Cerebellar cortex (tissue), 1 donor: Measurements from ENCODE around the gene CORO2B.

Experiments
- DNase-seq: peaks from one replicate; pipeline ENCODE4 v3.0.0-alpha.2; 2015; ENCODE audit warnings: low spot score

CORO2B gene

GRCh38 chr15:68774521-68775235 lies 195.9 kb downstream of the CORO2B start:
- no peak for DNase-seq

GRCh38 chr15:68775236-68775577 lies 196.4 kb downstream of the CORO2B start:
- no peak for DNase-seq

- DNase-seq, result no peak
Observed at GRCh38 chr15:68775671-68776476, 197.1 kb downstream of the CORO2B start.

DNA sequence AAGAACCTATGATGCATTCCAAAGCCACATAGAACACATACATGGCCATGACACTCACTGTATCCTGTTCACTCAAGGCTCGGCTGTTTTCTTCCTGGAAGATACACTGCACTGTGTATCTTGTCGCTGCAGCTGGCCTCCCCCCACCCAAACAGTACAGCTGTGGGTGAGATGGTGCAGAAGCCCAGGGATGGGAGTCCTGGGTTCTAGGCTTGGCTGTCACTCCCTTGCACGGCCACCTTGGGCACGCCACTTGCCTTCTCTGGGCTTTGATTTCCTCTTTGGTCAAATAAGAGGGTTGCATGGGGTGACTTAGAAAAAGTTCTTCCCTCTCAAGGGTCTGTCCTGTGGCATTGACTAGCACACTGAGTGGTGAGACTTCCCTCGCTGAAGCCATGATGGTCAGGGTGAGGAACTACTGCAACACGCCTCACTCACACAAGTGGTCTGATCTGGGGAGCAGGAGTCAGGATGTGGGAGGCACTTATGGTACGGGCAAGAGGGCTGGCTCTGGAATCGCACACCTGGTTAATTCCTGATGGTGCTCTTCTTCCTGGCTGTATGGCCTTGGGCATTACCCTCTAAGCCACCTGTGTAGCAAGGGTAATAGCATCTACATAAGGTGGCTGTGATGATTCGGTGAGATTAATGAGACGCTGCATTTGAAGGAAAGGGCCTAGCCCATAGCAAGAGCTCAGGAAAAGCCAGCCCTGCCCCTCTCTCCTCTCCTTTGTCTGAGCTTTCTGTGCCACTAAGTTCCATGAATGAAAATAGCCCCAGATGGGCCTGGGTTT lies 197.9 kb downstream of the CORO2B start:
- no peak for DNase-seq
